Vagina (tissue), 2 donors: ENCODE measurements around the gene CDH4. TPM values are rescaled to one million over a fixed set of nuclear protein-coding genes. Genes with fewer than 3 reads are reported as not detected.

Experiments
- DNase-seq, 2 donors: peaks; one replicate each; pipeline ENCODE4 v3.0.0-alpha.2; 2017; ENCODE audit errors: extremely low spot score in 2 of 2
- H3K27ac ChIP-seq: fragments of 200-600 bp; sonication (generic); one replicate; pipeline ENCODE4 v1.5.1; 2019
- H3K27me3 ChIP-seq: fragments of 200-600 bp; sonication (generic); one replicate; pipeline ENCODE4 v1.5.1; 2019
- H3K36me3 ChIP-seq, 2 donors: fragments of 200-600 bp; sonication (generic); one replicate each; pipeline ENCODE4 v1.5.1; 2017 to 2019
- H3K4me1 ChIP-seq: fragments of 200-600 bp; sonication (generic); one replicate; pipeline ENCODE4 v1.5.1; 2019
- H3K4me3 ChIP-seq, 2 donors: fragments of 200-600 bp; sonication (generic); 1 replicate in 1 of 2; 2 replicates in 1 of 2; pipeline ENCODE4 v1.5.1; 2016 to 2019
- H3K9me3 ChIP-seq: fragments of 200-600 bp; sonication (generic); one replicate; pipeline ENCODE4 v1.5.1; 2019
- CTCF ChIP-seq, 3 experiments: fragments of 450-650 bp in 2 of 3; fragments of 200-600 bp in 1 of 3; sonication (generic) in 1 of 3; IDR thresholded peaks; one replicate each; pipeline ENCODE4 v1.5.1; 2017 to 2019; ENCODE audit warnings: antibody characterized with exemption in 3 of 3, mild to moderate bottlenecking in 2 of 3, moderate library complexity in 2 of 3
- POLR2A ChIP-seq, 2 donors: fragments of 450-650 bp; IDR thresholded peaks; one replicate each; pipeline ENCODE4 v1.6.1; 2017; ENCODE audit warnings: antibody characterized with exemption in 2 of 2, mild to moderate bottlenecking in 2 of 2, moderate library complexity in 2 of 2
- POLR2AphosphoS5 ChIP-seq, 2 donors: sonication (generic); formaldehyde crosslinking; IDR thresholded peaks; one replicate each; pipeline ENCODE4 v1.9.0; 2017; ENCODE audit warnings: antibody characterized with exemption in 2 of 2, mild to moderate bottlenecking in 2 of 2, low read depth in 1 of 2; ENCODE audit not compliant: insufficient read depth in 1 of 2
- intact Hi-C: fragments of 100-400 bp; cut with DNase I; formaldehyde crosslinking; loops from one replicate; pipeline ENCODE4 v1.15.1; 2023
- total RNA-seq: library from RNA; depleted of rRNA; stranded (reverse); fragments of >200 nt; gene quantifications from one replicate; pipeline ENCODE4 v1.2.3, GENCODE V29; 2016

CDH4 gene
- total RNA-seq, 1 donor from 2014 or later, result 0.25 TPM

GRCh38 chr20:61690993-61691838 lies 439.2 kb downstream of the CDH4 start:
- intact Hi-C loops, result no loop called here
- Histone ChIP-seq H3K4me3 (no peak overlapping the region), H3K27ac (no peak overlapping the region), H3K36me3 (no peaks in the 10 kb centered on the region), H3K4me1 (no peaks in the 10 kb centered on the region), H3K9me3 (no peaks in the 10 kb centered on the region), H3K27me3 (no peaks in the 10 kb centered on the region)
- TF ChIP-seq POLR2A (IDR thresholded peaks at IDR 0.05) (no peak), CTCF (IDR thresholded peaks at IDR 0.05) (no peak), POLR2AphosphoS5 (IDR thresholded peaks at IDR 0.05; ENCODE audit: insufficient read depth in 1 of 2, low read depth in 1 of 2) (no peak)
- no peak for DNase-seq

GRCh38 chr20:61691978-61692377 lies 439.9 kb downstream of the CDH4 start:
- Histone ChIP-seq H3K4me3 (no peak overlapping the region), H3K27ac (no peak overlapping the region), H3K4me1 (no peaks in the 10 kb centered on the region), H3K27me3 (no peaks in the 10 kb centered on the region), H3K36me3 (no peaks in the 10 kb centered on the region), H3K9me3 (no peaks in the 10 kb centered on the region)
- DNase-seq, result no peak
- no peak for TF ChIP-seq CTCF (IDR thresholded peaks at IDR 0.05)
- TF ChIP-seq POLR2A (IDR thresholded peaks at IDR 0.05), result no peak
- no peak for TF ChIP-seq POLR2AphosphoS5 (IDR thresholded peaks at IDR 0.05; ENCODE audit: insufficient read depth in 1 of 2, low read depth in 1 of 2)
- intact Hi-C loops, result no loop called here

GRCh38 chr20:61692479-61692878 lies 440.4 kb downstream of the CDH4 start:
- no peak for DNase-seq
- intact Hi-C loops, result no loop called here
- TF ChIP-seq CTCF (IDR thresholded peaks at IDR 0.05) (no peak), POLR2A (IDR thresholded peaks at IDR 0.05) (no peak), POLR2AphosphoS5 (IDR thresholded peaks at IDR 0.05; ENCODE audit: insufficient read depth in 1 of 2, low read depth in 1 of 2) (no peak)

GRCh38 chr20:61693055-61693600 lies 441.1 kb downstream of the CDH4 start:
- no peaks in the 10 kb centered on the region for H3K4me1 ChIP-seq
- intact Hi-C loops, result no loop called here
- no peaks in the 10 kb centered on the region for H3K36me3 ChIP-seq
- DNase-seq, result no peak
- H3K27me3 ChIP-seq, result no peaks in the 10 kb centered on the region
- H3K27ac ChIP-seq, result no peak overlapping the region
- no peaks in the 10 kb centered on the region for H3K9me3 ChIP-seq
- no peak for TF ChIP-seq POLR2AphosphoS5 (IDR thresholded peaks at IDR 0.05; ENCODE audit: insufficient read depth in 1 of 2, low read depth in 1 of 2)
- no peak for TF ChIP-seq CTCF (IDR thresholded peaks at IDR 0.05)
- TF ChIP-seq POLR2A (IDR thresholded peaks at IDR 0.05), result no peak
- no peak overlapping the region for H3K4me3 ChIP-seq

More at GRCh38 chr20:61692479-61692878, 440.4 kb downstream of the CDH4 start:
- no peaks in the 10 kb centered on the region for H3K27me3 ChIP-seq
- no peaks in the 10 kb centered on the region for H3K36me3 ChIP-seq
- H3K4me3 ChIP-seq, result no peak overlapping the region
- H3K4me1 ChIP-seq, result no peaks in the 10 kb centered on the region
- H3K27ac ChIP-seq, result no peak overlapping the region
- no peaks in the 10 kb centered on the region for H3K9me3 ChIP-seq

- no peaks in the 10 kb centered on the region for H3K27me3 ChIP-seq
- H3K9me3 ChIP-seq, result no peaks in the 10 kb centered on the region
- H3K36me3 ChIP-seq, result no peaks in the 10 kb centered on the region
- TF ChIP-seq CTCF (IDR thresholded peaks at IDR 0.05), result no peak
- no peak for TF ChIP-seq POLR2A (IDR thresholded peaks at IDR 0.05)
- TF ChIP-seq POLR2AphosphoS5 (IDR thresholded peaks at IDR 0.05; ENCODE audit: insufficient read depth in 1 of 2, low read depth in 1 of 2), result no peak
- DNase-seq, result no peak
- no peak overlapping the region for H3K27ac ChIP-seq
- no peak overlapping the region for H3K4me3 ChIP-seq
- H3K4me1 ChIP-seq, result no peaks in the 10 kb centered on the region
- intact Hi-C loops, result no loop called here
Observed at GRCh38 chr20:61694682-61695081, 442.6 kb downstream of the CDH4 start.
